ENCODE results near the gene LTBP1.

DNA sequence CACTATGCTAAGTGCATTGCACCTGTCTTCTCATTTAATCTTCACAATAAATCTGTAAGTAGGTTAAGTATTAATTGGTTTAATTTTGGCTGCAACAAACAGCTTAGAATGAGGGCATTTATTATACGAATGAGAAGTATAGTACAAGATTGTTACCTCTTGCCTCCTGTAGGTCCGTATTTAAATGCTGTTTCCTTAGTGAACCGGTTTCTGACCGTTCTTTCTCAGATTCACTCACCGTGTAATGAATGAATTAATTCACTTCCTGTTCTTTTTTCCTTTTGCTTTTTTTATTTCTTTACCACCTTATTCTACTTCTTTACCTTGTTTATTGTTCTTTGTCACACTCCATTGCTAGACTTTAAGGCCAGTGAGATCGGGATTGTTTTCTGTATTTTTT lies 375.9 kb downstream of the LTBP1 start:
- TF ChIP-seq EZH2phosphoT487 (IDR thresholded peaks at IDR 0.05; ENCODE audit: insufficient read depth, low read depth) (no peak), EZH2 (IDR thresholded peaks at IDR 0.05; ENCODE audit: insufficient read depth, poor library complexity, severe bottlenecking) (no peak)
